ENCODE results near the gene EFR3B.

Gene EFR3B

GRCh38 chr2:25201265-25201664, 159.4 kb downstream of the EFR3B start (continued):
- TF ChIP-seq ZNF16 (tag by site-specific recombination; IDR thresholded peaks at IDR 0.05; ENCODE audit: low read depth) (no peak), ZNF362 (tag by site-specific recombination; IDR thresholded peaks at IDR 0.05) (no peak), KLF16 (tag by site-specific recombination; IDR thresholded peaks at IDR 0.05) (no peak), ZNF221 (tag by site-specific recombination; IDR thresholded peaks at IDR 0.05; ENCODE audit: borderline replicate concordance) (no peak), ZNF626 (tag by site-specific recombination; IDR thresholded peaks at IDR 0.05) (no peak), ZNF560 (tag by site-specific recombination; IDR thresholded peaks at IDR 0.05; ENCODE audit: borderline replicate concordance) (no peak), ZNF645 (tag by site-specific recombination; IDR thresholded peaks at IDR 0.05) (no peak)

GRCh38 chr2:25201794-25202193, 159.9 kb downstream of the EFR3B start:
- Histone ChIP-seq H3K9me3 (ENCODE audit: control insufficient read depth, insufficient read depth, low read depth, low read length) (no peaks in the 10 kb centered on the region), H3K36me3 (ENCODE audit: control insufficient read depth in 2 of 2, insufficient read depth in 1 of 2, low read length in 2 of 2) (no peaks in the 10 kb centered on the region), H3K4me3 (ENCODE audit: low read depth, low read length) (no peak overlapping the region), H3K27ac (ENCODE audit: extremely low read depth, low read depth, low read length) (no peak overlapping the region), H3K4me1 (ENCODE audit: control insufficient read depth, insufficient read depth, low read length) (no peaks in the 10 kb centered on the region; the same call in 1 of the 2 replicates)
- POLR2A ChIA-PET = no interaction called here
- CTCF ChIA-PET = no interaction called here
- TF ChIP-seq, protein P1, sequence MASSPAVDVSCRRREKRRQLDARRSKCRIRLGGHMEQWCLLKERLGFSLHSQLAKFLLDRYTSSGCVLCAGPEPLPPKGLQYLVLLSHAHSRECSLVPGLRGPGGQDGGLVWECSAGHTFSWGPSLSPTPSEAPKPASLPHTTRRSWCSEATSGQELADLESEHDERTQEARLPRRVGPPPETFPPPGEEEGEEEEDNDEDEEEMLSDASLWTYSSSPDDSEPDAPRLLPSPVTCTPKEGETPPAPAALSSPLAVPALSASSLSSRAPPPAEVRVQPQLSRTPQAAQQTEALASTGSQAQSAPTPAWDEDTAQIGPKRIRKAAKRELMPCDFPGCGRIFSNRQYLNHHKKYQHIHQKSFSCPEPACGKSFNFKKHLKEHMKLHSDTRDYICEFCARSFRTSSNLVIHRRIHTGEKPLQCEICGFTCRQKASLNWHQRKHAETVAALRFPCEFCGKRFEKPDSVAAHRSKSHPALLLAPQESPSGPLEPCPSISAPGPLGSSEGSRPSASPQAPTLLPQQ (tag by site-specific recombination; IDR thresholded peaks at IDR 0.05) = no peak
- TF ChIP-seq ZNF341 (tag by site-specific recombination; IDR thresholded peaks at IDR 0.05; ENCODE audit: low read depth) (no peak), HOXA7 (CRISPR knock-in tag; IDR thresholded peaks at IDR 0.05; ENCODE audit: borderline replicate concordance) (no peak), ZFHX2 (tag by site-specific recombination; conservative IDR thresholded peaks at IDR 0.05) (no peak), ZNF701 (tag by site-specific recombination; IDR thresholded peaks at IDR 0.05) (no peak), ZNF211 (tag by site-specific recombination; IDR thresholded peaks at IDR 0.05; ENCODE audit: low read depth) (no peak), FEZF1 (tag by site-specific recombination; IDR thresholded peaks at IDR 0.05) (no peak), ZBTB10 (tag by site-specific recombination; IDR thresholded peaks at IDR 0.05) (no peak), ZNF362 (tag by site-specific recombination; IDR thresholded peaks at IDR 0.05) (no peak), HOXD13 (CRISPR knock-in tag; IDR thresholded peaks at IDR 0.05; ENCODE audit: borderline replicate concordance) (no peak), ZNF280C (tag by site-specific recombination; IDR thresholded peaks at IDR 0.05) (no peak), ZNF530 (tag by site-specific recombination; IDR thresholded peaks at IDR 0.05; ENCODE audit: low read depth) (no peak), ZSCAN4 (tag by site-specific recombination; IDR thresholded peaks at IDR 0.05) (no peak), ZFP69B (tag by site-specific recombination; IDR thresholded peaks at IDR 0.05) (no peak), ZNF514 (tag by site-specific recombination; IDR thresholded peaks at IDR 0.05) (no peak)
- TF ChIP-seq, protein P2, sequence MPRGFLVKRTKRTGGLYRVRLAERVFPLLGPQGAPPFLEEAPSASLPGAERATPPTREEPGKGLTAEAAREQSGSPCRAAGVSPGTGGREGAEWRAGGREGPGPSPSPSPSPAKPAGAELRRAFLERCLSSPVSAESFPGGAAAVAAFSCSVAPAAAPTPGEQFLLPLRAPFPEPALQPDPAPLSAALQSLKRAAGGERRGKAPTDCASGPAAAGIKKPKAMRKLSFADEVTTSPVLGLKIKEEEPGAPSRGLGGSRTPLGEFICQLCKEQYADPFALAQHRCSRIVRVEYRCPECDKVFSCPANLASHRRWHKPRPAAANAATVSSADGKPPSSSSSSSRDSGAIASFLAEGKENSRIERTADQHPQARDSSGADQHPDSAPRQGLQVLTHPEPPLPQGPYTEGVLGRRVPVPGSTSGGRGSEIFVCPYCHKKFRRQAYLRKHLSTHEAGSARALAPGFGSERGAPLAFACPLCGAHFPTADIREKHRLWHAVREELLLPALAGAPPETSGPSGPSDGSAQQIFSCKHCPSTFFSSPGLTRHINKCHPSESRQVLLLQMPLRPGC (tag by site-specific recombination; IDR thresholded peaks at IDR 0.05) = no peak
- TF ChIP-seq, protein P3, sequence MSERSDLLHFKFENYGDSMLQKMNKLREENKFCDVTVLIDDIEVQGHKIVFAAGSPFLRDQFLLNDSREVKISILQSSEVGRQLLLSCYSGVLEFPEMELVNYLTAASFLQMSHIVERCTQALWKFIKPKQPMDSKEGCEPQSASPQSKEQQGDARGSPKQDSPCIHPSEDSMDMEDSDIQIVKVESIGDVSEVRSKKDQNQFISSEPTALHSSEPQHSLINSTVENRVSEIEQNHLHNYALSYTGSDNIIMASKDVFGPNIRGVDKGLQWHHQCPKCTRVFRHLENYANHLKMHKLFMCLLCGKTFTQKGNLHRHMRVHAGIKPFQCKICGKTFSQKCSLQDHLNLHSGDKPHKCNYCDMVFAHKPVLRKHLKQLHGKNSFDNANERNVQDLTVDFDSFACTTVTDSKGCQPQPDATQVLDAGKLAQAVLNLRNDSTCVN (tag by site-specific recombination; optimal IDR thresholded peaks at IDR 0.05) = no peak
